HG03039 (cell line): ENCODE results near the gene GRHL1.
"Not testable (repeated sequence)": the region's sequence is repeated elsewhere in the genome, so short reads cannot be mapped to it uniquely, and the experiment has no call there.

Source experiments
- ATAC-seq: cut with Tn5 transposase; IDR thresholded peaks from one replicate; pipeline ENCODE4 v1.9.1; 2021; ENCODE audit warnings: mild to moderate bottlenecking, moderate library complexity; ENCODE audit not compliant: unreplicated experiment

The GRHL1 gene, protein sequence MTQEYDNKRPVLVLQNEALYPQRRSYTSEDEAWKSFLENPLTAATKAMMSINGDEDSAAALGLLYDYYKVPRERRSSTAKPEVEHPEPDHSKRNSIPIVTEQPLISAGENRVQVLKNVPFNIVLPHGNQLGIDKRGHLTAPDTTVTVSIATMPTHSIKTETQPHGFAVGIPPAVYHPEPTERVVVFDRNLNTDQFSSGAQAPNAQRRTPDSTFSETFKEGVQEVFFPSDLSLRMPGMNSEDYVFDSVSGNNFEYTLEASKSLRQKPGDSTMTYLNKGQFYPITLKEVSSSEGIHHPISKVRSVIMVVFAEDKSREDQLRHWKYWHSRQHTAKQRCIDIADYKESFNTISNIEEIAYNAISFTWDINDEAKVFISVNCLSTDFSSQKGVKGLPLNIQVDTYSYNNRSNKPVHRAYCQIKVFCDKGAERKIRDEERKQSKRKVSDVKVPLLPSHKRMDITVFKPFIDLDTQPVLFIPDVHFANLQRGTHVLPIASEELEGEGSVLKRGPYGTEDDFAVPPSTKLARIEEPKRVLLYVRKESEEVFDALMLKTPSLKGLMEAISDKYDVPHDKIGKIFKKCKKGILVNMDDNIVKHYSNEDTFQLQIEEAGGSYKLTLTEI

DNA sequence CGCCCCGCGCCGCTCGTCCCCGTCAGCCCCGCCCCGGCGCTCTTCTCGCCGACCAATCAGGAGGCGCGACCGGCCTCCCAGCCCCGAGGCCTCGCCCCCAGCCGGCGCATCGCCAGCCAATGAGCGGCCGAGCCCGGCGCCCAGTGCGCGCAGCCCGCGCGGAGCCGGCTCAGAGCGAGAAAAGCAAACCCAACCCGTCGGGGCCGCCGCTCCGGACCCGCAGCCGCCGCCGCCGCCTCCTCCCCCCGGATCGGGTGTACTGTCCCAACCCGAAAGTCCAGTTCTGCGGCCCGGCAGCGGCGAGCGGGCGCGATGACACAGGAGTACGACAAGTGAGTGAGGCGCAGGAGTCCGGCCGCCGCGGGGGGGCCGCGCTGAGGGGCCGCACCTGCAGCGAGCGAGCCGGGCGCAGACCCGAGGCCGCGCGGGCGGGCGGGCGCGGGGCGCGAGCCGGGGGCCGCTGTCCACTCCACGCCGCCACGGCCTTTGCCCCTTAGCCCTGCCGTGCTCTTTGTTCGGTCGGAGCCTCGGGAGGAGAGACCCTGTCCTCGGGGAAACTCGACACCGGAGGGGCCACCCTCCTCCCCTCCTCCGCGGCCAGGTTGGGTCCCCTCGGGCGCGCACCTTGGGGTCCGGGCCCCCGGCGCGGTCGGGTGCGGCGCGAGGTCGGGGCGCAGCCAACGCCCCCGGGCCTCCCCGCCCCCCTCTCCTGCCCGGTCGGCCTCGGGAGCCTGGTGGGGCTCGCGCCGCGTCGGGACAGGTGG is at the start of gene GRHL1:
GRHL1 (plus strand) TSS at position 172 of the 764 bp plus-strand sequence; CDS start at position 313, 141 bp downstream.
- ATAC-seq: peak; percentile 96

DNA sequence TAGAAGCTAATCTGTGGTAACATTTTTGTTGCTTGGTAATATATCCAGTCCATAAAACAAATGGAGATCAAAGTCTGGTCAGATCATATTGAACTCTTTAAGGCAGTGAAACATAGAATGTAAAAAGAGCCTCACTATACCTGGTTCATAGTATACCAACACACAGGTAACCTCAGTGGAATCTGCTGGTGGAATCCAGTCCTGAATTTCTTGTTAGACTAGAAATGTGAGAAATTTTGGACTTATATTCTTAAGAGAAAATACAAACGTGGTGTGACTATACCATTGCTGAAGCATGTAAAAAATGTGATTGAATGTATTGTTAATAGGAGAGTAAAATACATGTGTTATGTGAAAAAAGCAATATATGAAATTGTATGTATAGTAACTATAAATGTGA is 46.1 kb upstream of the GRHL1 start:
- no peak for ATAC-seq

DNA sequence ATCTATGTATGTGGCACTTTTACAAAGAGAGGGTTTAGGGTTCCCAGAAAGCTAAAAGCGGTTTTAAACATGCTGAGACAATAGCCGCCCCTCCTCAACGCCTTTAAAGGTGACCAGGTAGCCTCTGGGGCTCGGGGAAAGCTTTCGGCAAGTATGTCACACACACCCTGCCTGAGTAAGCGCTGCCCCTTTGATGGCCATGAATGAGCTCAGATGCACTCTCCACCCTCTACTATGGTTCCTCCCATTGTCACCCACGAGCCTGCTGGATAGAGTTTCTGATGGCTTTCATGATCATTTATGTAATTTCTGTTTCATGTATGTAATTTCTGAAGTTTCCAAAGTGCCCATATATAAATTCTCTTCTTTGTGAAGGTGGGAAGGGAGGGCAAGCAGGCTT is 44.1 kb upstream of the GRHL1 start:
- no peak for ATAC-seq

DNA sequence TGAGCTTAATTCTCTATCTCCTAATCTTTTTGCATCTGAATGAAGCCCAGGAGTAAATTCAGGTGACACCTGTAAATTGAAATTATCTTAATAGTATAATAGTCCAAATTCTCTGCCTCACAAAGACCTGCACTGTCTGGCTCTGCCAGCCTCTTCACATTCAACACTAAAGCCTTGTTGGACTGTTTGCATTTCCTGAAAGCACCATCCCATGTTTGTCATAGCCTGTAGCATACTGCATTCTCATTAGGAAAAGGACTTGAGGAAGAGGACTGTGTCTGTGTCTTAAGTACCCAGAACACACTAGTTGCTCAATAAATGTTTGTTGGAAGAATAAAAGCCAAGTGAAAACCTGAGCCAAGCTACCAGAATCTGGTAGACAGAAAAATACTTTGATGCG is 42.9 kb upstream of the GRHL1 start:
- ATAC-seq: no peak

DNA sequence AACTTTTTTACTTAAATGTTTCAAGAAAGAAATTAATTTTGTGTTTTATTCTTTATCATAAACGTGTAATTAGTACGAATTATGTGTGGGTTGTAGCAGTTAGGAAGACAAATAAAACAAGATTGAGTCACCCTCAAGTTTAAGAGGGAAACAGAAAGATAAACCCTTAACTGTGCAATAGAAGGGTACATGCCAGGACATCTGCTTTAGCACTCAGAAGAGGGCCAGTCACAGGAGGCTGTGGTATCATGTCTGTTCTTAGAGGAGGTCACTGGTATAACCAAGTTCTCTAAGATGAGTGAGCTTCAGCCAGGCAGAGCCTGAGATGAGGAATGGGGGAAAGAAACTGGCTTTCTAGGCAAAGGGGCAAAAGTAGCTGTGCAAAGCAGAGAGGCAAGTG is 42.4 kb upstream of the GRHL1 start:
- no peak for ATAC-seq

DNA sequence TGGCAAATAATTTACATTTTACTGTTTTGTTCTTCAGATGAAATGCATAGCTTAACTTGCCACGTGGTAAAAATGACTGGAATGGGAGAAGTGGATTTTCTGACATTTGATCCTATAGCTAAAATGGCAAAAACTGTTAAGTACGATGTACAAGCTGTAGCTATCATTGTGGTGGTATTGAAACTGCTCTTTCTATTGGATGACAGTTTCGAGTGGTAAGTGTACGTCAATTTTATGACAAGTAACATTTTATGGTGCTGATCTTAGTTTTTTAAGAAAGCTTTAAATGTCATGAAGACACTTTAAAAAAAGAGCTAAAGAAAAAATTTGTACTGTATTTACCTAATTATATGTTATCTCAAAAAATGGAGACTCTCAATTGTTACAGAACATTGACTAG is 40.8 kb upstream of the GRHL1 start:
- ATAC-seq: no peak

DNA sequence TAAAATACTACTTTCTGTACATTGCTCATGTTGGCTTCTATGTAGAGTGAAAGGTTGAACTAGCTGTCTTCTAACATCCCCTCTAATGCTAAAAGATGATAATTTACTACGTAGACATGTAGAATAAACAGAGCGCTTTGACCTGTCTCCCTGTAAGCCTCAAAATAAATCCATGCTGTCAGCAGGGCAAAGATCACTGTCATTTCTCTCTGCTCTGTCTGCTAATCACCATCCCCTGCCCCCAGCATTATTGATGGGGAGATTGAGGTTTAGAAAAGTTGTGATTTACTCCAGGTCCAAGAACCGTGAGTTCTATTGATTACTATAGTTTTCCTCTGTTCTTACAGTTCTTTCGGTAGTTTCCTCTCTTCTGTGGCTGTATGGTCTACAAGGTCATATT is 39.0 kb upstream of the GRHL1 start:
- no peak for ATAC-seq

DNA sequence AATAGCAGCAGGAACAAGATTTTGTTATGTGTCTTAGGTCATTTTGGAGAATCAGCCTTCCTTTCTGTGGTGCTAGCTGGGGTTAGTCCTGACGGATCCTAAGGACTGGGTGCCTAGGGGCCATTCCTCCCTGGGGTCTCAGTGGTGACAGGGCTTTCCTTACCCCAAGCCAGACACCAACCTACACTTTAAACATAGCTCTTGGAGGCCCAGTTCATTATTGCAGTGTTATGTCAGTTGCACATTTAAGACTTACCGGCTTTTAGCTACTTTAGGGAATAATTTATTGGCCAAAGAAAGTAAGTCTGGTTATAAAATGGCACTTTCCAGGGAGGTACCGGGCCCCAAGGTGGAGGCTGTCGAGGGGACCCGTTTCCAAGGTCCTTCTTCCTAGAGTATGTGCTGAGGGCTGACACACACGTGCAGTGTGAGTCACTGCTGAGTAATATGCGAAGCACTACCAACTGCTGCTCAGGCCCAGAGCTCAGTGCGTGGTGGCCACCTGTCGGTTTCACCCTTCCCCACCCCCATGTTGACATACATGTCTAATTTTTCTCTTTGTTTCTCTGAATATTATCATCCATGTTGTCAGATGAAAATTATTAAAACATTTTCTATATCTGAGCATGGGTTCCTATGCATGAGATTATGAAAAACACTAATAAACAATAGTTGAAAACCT is 37.0 kb upstream of the GRHL1 start:
- ATAC-seq: peak; percentile 99

DNA sequence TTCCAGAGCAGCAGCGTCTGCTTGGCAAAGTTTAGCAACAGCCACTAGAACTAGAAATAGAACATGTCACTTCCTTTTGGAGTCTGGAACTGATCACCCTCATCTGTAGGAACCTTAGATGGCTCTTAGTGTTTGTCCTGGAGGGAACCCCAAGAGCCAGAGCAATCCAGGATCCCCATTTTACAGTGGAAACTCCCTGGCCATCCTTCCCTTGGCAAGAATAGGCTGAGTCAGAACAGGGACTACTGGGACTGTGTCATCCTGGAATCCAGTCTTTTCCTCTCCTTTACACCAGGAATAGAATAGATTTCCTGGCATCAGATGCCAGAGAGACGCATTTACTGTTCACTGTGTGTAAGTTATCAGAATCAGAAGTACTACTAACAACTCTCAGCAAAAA is 33.2 kb upstream of the GRHL1 start:
- no peak for ATAC-seq

DNA sequence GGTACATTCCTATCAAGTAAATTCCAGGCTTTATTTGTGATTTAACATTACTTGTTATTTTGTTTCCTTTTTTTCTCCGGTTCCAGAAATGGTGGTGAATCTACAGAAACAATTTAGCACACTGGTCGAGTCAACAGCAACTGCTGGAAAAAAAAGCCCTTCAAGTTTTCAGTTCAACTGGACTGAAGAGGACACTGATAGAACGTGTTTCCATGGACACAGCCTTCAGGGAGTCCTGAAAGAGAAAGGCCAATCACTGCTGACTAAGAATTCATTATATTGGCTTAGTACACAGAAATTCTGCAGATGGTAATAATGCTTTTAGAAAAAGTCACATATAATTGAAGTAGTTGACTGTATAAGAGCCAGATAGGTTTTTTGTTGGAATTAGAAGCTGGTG is 32.0 kb upstream of the GRHL1 start:
- ATAC-seq: no peak

DNA sequence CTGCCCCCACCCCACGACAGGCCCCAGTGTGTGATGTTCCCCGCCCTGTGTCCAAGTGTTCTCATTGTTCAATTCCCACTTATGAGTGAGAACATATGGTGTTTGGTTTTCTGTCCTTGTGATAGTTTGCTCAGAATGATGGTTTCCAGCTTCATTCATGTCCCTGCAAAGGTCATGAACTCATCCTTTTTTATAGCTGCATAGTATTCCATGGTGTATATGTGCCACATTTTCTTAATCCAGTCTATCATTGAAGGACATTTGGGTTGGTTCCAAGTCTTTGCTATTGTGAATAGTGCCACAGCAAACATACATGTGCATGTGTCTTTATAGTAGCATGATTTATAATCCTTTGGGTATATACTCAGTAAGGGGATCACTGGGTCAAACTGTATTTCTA is 24.5 kb upstream of the GRHL1 start:
- not testable (repeated sequence) for ATAC-seq

DNA sequence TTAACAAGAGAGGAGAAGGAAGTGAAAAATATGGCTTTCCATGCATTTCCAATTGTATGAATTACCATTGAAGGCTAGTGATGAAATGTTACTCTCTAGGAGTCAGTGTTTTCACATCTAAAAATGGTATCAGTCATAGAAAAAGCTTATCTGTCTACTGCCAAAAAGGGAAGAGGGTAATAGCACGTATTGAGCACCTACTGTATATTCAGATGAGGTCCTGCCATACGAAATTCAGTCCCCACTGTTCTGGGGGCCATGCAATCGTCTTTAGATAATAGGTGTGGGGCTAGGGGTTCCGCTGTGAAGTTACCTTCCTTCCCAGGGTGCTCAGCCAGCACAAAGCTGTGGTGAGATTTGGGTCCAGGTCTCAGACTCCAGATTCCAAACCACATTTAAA is 14.2 kb upstream of the GRHL1 start:
- ATAC-seq: no peak

DNA sequence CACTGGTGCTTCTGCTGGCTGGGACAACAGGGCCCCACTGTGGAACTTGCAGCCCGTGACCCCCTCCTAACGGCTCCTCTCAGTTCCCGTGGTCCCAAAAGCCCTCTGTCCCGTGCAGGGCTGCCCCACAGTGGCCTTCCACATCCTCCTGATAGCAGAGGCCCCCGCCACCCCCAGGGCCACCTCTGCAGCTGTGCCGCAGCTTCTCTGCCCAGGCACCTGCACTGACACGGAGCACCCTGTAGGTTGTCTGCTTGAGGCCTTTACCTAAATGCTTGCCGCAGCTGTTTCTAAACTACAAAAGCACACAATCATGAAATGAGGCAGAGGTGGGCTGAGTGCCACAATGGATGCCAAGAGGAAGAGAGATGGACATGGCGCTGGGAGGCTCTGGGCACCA is 13.5 kb upstream of the GRHL1 start:
- ATAC-seq: no peak

DNA sequence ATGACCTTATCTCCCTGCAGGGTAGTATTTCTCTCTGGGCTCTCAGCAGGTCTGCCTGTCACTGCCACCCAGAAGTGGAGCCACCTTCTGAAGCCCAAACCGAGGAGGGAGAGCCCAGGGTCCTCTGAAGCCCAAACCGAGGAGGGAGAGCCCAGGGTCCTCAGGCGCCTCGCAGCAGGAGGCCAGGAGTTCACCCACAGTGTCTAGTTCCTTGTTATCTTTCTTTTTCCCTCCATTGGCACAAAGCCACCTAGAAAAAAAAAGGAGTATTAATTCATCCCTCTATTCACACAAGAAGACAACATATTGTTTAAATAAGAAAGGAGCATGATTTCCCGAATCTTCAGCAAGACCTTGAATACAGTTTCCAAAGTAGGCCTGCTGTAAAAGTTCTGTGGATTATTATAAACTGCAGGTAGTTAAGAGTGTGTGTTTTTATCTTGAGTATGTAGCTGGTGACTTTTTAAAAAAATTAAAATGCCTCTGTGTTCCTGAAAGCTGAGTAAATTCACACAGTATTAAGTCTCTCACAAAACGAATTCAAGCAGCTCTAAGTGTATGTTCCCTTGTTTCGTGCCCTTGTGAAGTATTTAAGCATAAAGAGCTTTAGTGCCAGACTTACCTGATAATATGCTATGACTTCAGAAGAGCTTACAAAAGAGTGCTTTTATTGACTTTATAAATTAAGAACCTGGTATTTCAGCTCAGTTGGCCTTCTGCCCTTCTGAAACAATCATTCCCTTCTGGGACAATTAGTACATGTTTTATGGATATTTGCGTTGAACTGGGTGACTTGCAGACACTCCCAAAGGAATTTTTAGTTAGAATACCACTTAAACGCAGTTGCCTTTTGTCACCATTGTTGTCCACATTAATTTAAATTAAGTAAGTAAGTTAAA is 11.7 kb upstream of the GRHL1 start:
- no peak for ATAC-seq

DNA sequence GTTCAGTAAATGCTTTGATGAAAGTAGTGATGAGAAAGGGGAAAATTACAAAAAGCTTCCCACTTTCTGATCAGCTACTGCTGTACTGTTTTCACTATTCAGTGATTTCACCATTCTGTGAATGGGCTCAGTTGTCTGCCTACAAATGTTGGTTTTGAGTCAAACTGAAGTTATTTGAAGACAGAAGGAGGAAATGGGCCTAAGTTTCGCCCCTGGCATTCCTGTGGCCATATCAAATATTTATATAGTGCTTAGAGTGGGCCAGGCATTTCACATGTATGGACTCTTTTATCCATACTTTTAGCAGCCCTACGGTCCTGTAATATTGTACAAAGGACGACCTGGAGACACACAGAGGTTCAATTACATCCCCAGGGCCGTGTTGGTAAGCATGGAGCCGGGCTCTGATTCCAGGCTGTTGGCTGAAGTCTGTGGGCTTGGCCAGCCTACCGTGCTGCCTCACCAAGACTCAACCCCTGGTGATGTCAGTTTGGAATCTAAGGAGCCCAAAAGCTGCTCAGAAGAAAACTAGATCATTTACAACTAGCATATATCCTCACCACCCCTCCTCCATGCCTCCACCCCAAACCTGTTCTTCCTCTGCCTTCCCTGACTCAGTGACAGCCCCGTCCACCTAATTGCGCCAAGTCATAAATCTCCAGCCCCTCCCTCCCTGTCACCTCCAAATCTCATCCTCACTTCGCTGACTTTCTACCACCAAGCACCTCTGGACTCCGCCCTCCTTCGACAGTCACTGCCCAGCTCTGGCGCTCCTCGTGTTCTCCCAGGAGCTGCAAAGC is 10.1 kb upstream of the GRHL1 start:
- no peak for ATAC-seq

DNA sequence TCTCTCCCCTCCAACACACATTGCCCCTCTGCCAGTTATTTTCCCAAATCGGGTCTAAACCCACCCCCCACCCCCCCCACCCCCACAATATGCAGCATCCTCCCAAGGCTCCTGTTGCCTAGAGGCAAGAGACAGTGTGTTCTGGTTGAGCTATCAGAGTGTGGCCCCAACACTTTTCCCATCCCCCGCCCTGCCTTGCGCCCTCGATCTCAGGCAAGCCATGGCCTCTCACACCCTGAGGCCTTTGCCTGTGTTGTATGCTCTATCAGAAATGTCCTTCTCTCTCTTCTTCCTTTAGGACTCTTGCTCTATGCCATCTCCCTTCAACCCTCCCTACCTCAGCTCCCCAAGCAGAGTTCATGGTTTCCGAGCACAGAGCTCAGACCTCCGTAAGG is 9.5 kb upstream of the GRHL1 start:
- no peak for ATAC-seq

DNA sequence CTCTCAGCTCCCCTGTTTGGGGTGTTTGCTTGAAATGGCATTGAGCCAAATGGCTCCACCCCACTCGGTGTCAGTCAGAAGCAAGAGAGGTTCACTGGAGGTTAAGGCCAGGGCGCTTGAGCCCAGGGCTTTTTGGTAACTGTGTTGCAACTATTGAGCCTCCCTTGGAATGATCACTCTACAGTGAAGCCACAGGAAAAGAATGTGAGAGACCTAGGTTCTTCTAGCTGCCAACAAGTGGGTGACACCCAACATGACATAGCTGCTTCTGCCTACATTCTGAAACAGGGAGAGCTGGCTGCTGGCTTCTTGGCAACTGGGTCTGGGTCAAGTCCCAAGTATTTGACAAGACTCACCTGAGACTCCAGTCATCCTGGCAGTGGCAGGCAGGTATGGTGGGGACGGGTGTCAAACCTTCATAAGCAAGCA is 7.1 kb upstream of the GRHL1 start:
- ATAC-seq: no peak

DNA sequence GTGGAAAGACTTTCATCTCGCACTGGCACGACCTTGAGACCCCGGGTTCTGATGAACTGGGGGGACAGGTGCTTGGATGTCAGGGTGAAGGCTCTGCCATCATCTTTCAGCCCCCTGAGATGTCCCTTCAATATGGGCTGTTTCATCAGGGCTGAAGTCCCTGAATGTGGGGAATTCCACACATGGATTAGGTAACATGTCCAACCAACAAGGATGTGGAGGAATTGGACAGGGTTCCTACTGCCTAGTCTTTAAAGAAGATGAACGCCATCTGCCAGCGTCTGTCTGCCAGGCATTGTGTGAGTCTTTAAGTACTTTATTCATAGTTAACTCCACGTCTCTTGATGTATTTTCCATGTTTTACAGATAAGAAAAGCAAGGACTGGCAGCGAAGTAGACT is 5.9 kb upstream of the GRHL1 start:
- ATAC-seq: no peak

DNA sequence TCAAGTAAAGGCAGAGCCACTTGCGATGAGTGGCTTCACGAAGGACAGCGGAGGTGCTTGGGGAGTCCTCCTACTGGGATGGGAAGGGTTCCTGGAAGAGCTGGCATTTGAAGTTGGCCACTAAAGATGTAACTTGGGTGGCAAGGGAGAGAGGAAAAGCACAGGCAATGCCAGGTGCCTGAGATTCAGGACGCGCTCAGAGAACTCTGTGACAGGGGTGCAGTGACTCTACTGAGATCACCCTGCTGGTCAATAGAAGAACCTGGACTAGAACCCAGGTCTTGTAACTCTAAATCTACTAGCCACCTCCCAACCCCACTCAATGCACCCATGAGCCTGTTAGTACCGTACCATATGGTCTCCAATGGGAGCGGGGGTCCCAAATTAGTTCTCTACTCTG is 5.4 kb upstream of the GRHL1 start:
- no peak for ATAC-seq

DNA sequence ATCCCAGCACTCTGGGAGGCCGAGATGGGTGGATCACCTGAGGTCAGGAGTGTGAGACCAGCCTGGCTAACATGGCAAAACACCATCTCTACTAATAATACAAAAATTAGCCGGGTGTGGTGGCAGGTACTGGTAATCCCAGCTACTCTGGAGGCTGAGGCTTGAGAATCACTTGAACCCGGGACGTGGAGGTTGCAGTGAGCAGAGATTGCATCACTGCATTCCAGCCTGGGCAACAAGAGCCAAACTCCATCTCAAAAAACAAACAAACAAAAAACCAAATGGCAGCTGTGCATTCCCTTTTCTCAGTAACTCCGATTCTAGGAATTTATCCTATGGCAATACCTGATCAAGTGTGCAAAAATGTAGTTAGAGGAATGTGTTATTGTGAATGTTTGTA is 4.7 kb upstream of the GRHL1 start:
- no peak for ATAC-seq
